ENCODE data around the gene GFY. TPM values are rescaled to one million over a fixed set of nuclear protein-coding genes. Genes with fewer than 3 reads are reported as not detected.

Gene GFY
- total RNA-seq, 1 donor from 2014 or later: not detected

- no peak for FAIRE-seq
- no peak overlapping the region for H2AFZ ChIP-seq (ENCODE audit: low read depth, low read length)
These were observed 15.4 kb downstream of the GFY start for GRCh38 chr19:49440439-49441209.

GRCh38 chr19:49441210-49441959 lies 16.2 kb downstream of the GFY start, which contains the start of gene SLC17A7:
Gene SLC17A7, minus strand, starts transcription at chr19:49441527. Its CDS starts 148 bp downstream, at chr19:49441379.
- peaks cover 54% of the 10 kb centered on the region for H3K27me3 ChIP-seq (ENCODE audit: insufficient read depth, low read length)
- no peak within 1 kb of the TSS for H2AFZ ChIP-seq (ENCODE audit: low read depth, low read length)
- H3K27ac ChIP-seq (ENCODE audit: low read depth, low read length): no peak within 1 kb of the TSS
- H3K4me2 ChIP-seq (ENCODE audit: low read length): peak within 1 kb of the TSS; percentile 94
- no peaks in the 10 kb centered on the region for H3K36me3 ChIP-seq (ENCODE audit: insufficient read depth, low read length)
- DNase-seq (ENCODE audit: low read depth) (no peak), FAIRE-seq (no peak)
- H3K9me3 ChIP-seq (ENCODE audit: insufficient read depth, low read depth, low read length): no peaks in the 10 kb centered on the region
- peaks cover 3% of the 10 kb centered on the region for H3K4me1 ChIP-seq (ENCODE audit: insufficient read depth, low read length)
- no peaks in the 10 kb centered on the region for H4K20me1 ChIP-seq (ENCODE audit: insufficient read depth, low read length)
- TF ChIP-seq CTCF (IDR thresholded peaks at IDR 0.05; ENCODE audit: insufficient read depth, low read depth, low read length): no peak
- TF ChIP-seq EZH2 (IDR thresholded peaks at IDR 0.05; ENCODE audit: insufficient read depth, low read length): peak; percentile 85
- Mint-ChIP-seq H3K9me3 (ENCODE audit: unreplicated experiment) (peaks cover 4% of the 10 kb centered on the region), H3K4me1 (ENCODE audit: low read depth, unreplicated experiment) (no peaks in the 10 kb centered on the region), H3K27ac (ENCODE audit: unreplicated experiment) (peak within 1 kb of the TSS; percentile 14), H3K27me3 (ENCODE audit: low read depth, unreplicated experiment) (peaks cover 55% of the 10 kb centered on the region), H3K4me3 (ENCODE audit: unreplicated experiment) (peak within 1 kb of the TSS; percentile 80), H3K36me3 (ENCODE audit: low read depth, unreplicated experiment) (peaks cover under 1% of the 10 kb centered on the region)
- no peaks in the 10 kb centered on the region for H3K79me2 ChIP-seq (ENCODE audit: insufficient read depth, low read length)
- H3K9ac ChIP-seq (ENCODE audit: low read length): no peak within 1 kb of the TSS
- peak within 1 kb of the TSS; percentile 10 for H3K4me3 ChIP-seq (ENCODE audit: insufficient read depth, low read depth, low read length)

More at GRCh38 chr19:49440439-49441209, 15.4 kb downstream of the GFY start:
- H3K27me3 Mint-ChIP-seq (ENCODE audit: low read depth, unreplicated experiment): peaks cover 62% of the 10 kb centered on the region
- H3K36me3 Mint-ChIP-seq (ENCODE audit: low read depth, unreplicated experiment): no peaks in the 10 kb centered on the region
- H3K4me2 ChIP-seq (ENCODE audit: low read length): peak overlapping the region; percentile 32
- no peak for DNase-seq (ENCODE audit: low read depth)
- H3K27ac ChIP-seq (ENCODE audit: low read depth, low read length): no peak overlapping the region
- peak overlapping the region; percentile 73 for H3K4me3 Mint-ChIP-seq (ENCODE audit: unreplicated experiment)
- H3K9me3 Mint-ChIP-seq (ENCODE audit: unreplicated experiment): peaks cover 7% of the 10 kb centered on the region
- no peak overlapping the region for H3K4me3 ChIP-seq (ENCODE audit: insufficient read depth, low read depth, low read length)
- peaks cover 2% of the 10 kb centered on the region for H3K9me3 ChIP-seq (ENCODE audit: insufficient read depth, low read depth, low read length)
- no peaks in the 10 kb centered on the region for H4K20me1 ChIP-seq (ENCODE audit: insufficient read depth, low read length)
- TF ChIP-seq EZH2 (IDR thresholded peaks at IDR 0.05; ENCODE audit: insufficient read depth, low read length) (no peak), CTCF (IDR thresholded peaks at IDR 0.05; ENCODE audit: insufficient read depth, low read depth, low read length) (no peak)
- no peaks in the 10 kb centered on the region for H3K79me2 ChIP-seq (ENCODE audit: insufficient read depth, low read length)
- no peak overlapping the region for H3K9ac ChIP-seq (ENCODE audit: low read length)
- H3K4me1 Mint-ChIP-seq (ENCODE audit: low read depth, unreplicated experiment): no peaks in the 10 kb centered on the region
- H3K36me3 ChIP-seq (ENCODE audit: insufficient read depth, low read length): no peaks in the 10 kb centered on the region
- H3K27ac Mint-ChIP-seq (ENCODE audit: unreplicated experiment): peak overlapping the region; percentile 14
- H3K4me1 ChIP-seq (ENCODE audit: insufficient read depth, low read length): peaks cover 3% of the 10 kb centered on the region
- peaks cover 62% of the 10 kb centered on the region for H3K27me3 ChIP-seq (ENCODE audit: insufficient read depth, low read length)

All from astrocyte (in vitro differentiated cells and primary cell).